Parathyroid adenoma (tissue), 2 donors: ENCODE data around the gene SRC.

ENCODE experiments used
- H2AFZ ChIP-seq: fragments of 300-600 bp; sonication (generic); one replicate; pipeline ENCODE4 v1.7.0; 2017; ENCODE audit warnings: antibody characterized with exemption, mild to moderate bottlenecking
- H3K27ac ChIP-seq: fragments of 300-600 bp; sonication (generic); one replicate; pipeline ENCODE4 v1.7.0; 2017
- H3K27me3 ChIP-seq: fragments of 300-600 bp; sonication (generic); one replicate; pipeline ENCODE4 v1.7.0; 2017; ENCODE audit warnings: low read length; ENCODE audit not compliant: control insufficient read depth, insufficient read depth
- H3K36me3 ChIP-seq: fragments of 300-600 bp; sonication (generic); one replicate; pipeline ENCODE4 v1.7.0; 2017; ENCODE audit warnings: low read length; ENCODE audit not compliant: control insufficient read depth, insufficient read depth
- H3K4me1 ChIP-seq: fragments of 300-600 bp; sonication (generic); one replicate; pipeline ENCODE4 v1.7.0; 2017; ENCODE audit warnings: control low read depth
- H3K4me2 ChIP-seq: fragments of 300-600 bp; sonication (generic); one replicate; pipeline ENCODE4 v1.7.0; 2017; ENCODE audit warnings: low read length
- H3K4me3 ChIP-seq: fragments of 300-600 bp; sonication (generic); one replicate; pipeline ENCODE4 v1.7.0; 2017; ENCODE audit warnings: low read depth, low read length
- H3K79me2 ChIP-seq: fragments of 300-600 bp; sonication (generic); one replicate; pipeline ENCODE4 v1.7.0; 2017; ENCODE audit warnings: control low read depth
- H3K9ac ChIP-seq: fragments of 300-600 bp; sonication (generic); one replicate; pipeline ENCODE4 v1.7.0; 2017; ENCODE audit warnings: mild to moderate bottlenecking
- H3K9me3 ChIP-seq: fragments of 300-600 bp; sonication (generic); one replicate; pipeline ENCODE4 v1.7.0; 2017; ENCODE audit warnings: low read length; ENCODE audit not compliant: control insufficient read depth
- TF ChIP-seq, protein P1 (sequence below): fragments of 300-600 bp; sonication (generic); IDR thresholded peaks from one replicate; pipeline ENCODE4 v1.7.0; 2017; ENCODE audit warnings: antibody characterized with exemption, mild to moderate bottlenecking
- donor health status: primary hyperparathyroidism.

SRC gene

DNA sequence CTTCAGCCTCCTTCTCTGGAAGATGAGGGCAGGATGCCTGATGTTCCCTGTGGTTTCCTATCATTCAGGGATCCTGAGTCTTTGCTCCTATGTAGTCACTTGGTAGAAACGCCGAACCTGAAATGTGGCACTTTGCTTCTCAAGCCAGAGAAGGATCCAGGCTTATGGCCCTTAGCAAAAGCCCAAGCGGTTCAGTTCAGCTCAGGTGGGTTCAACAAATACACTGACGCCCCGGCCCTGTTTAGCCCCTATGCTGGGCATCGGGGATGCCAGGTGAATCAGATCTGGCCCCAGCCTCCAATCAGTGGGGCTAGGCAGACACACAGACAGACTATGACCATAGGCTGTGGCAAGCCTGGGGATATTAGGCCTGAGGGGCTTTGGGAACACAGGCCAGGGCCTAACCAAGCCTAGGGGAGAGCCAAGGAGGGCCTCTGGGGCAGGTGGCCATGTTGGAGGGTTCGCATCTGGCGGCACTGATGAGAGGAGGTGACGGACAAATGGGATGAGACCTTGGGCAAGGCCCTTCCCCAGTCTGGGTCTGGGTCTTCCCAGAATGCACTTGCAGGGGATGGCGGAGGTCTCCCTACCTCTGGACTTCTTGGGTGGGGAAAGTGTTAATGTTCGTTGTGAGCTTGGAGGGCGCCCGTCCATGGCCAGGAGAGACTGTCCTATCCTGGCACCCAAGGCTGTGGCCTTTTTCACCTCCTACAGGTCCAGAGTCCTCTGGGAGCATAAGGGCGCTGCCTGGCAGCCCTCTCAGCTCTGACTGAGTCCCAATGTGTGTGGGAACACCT, 17.6 kb upstream of the SRC start:
- TF ChIP-seq, protein P1, sequence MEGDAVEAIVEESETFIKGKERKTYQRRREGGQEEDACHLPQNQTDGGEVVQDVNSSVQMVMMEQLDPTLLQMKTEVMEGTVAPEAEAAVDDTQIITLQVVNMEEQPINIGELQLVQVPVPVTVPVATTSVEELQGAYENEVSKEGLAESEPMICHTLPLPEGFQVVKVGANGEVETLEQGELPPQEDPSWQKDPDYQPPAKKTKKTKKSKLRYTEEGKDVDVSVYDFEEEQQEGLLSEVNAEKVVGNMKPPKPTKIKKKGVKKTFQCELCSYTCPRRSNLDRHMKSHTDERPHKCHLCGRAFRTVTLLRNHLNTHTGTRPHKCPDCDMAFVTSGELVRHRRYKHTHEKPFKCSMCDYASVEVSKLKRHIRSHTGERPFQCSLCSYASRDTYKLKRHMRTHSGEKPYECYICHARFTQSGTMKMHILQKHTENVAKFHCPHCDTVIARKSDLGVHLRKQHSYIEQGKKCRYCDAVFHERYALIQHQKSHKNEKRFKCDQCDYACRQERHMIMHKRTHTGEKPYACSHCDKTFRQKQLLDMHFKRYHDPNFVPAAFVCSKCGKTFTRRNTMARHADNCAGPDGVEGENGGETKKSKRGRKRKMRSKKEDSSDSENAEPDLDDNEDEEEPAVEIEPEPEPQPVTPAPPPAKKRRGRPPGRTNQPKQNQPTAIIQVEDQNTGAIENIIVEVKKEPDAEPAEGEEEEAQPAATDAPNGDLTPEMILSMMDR = no peak
- Histone ChIP-seq H3K4me2 (no peak overlapping the region), H3K27ac (no peak overlapping the region), H3K9ac (no peak overlapping the region), H3K9me3 (no peaks in the 10 kb centered on the region), H3K36me3 (no peaks in the 10 kb centered on the region), H3K79me2 (no peaks in the 10 kb centered on the region), H3K27me3 (no peaks in the 10 kb centered on the region), H3K4me1 (no peaks in the 10 kb centered on the region), H3K4me3 (no peak overlapping the region), H2AFZ (no peak overlapping the region)

DNA sequence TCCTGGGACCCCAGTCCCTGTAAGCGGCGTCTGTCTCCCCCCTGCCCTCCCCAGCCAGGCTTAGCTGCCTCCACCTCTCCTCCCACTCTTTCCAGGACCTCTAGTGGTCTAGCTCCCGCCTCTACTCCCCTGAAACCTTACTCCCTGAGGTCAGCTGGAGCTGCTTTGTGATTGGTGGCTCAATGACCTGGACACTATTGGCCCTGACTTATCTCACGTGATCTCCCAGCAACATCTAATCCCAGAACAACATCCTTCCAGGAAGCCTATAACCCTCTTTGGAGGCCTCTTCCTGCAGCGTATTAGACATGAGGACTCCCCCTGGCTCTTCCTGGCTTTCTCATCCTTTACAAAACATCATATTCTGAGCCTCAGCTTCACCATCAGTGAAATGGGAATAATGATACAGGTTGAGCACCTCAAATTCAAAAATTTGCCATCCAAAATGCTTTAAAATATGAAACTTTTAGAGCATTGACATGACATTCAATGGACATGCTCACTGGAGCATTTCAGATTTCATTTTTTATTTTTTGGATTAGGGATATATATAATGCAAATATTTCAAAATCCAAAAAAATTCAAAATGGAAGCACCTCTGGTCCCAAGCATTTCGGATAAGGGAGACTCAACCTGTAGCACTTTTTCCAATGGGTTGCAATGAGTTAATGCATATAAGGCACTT, 16.3 kb upstream of the SRC start:
- TF ChIP-seq, protein P1 = no peak
- H3K27ac ChIP-seq = no peak overlapping the region
- no peaks in the 10 kb centered on the region for H3K9me3 ChIP-seq
- no peak overlapping the region for H3K9ac ChIP-seq
- H3K27me3 ChIP-seq = no peaks in the 10 kb centered on the region
- no peaks in the 10 kb centered on the region for H3K79me2 ChIP-seq
- no peaks in the 10 kb centered on the region for H3K36me3 ChIP-seq
- H2AFZ ChIP-seq = no peak overlapping the region
- H3K4me1 ChIP-seq = no peaks in the 10 kb centered on the region
- H3K4me2 ChIP-seq = no peak overlapping the region
- H3K4me3 ChIP-seq = no peak overlapping the region

DNA sequence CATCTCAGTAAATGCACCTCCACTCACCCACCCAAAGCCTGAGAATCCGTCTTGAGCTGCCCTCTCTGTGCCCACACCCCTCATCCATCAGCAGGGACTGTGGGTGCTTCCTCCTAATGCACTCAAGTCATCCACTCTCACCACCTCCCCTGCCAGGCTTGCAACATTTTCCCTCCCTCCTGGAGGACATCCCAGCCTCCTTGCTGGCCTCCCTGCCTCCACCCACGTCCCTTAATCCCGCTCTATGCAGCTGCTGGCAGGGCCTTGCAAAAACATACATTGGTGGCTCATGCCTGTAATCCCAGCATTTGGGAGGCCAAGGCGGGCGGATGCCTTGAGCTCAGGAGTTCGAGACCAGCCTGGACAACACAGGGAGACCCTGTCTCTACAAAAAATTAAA, 15.6 kb upstream of the SRC start:
- Histone ChIP-seq H3K4me1 (no peaks in the 10 kb centered on the region), H3K27me3 (no peaks in the 10 kb centered on the region), H3K4me3 (no peak overlapping the region), H2AFZ (no peak overlapping the region), H3K9ac (no peak overlapping the region), H3K27ac (no peak overlapping the region), H3K4me2 (no peak overlapping the region), H3K9me3 (no peaks in the 10 kb centered on the region), H3K36me3 (no peaks in the 10 kb centered on the region), H3K79me2 (no peaks in the 10 kb centered on the region)
- TF ChIP-seq, protein P1 = no peak

DNA sequence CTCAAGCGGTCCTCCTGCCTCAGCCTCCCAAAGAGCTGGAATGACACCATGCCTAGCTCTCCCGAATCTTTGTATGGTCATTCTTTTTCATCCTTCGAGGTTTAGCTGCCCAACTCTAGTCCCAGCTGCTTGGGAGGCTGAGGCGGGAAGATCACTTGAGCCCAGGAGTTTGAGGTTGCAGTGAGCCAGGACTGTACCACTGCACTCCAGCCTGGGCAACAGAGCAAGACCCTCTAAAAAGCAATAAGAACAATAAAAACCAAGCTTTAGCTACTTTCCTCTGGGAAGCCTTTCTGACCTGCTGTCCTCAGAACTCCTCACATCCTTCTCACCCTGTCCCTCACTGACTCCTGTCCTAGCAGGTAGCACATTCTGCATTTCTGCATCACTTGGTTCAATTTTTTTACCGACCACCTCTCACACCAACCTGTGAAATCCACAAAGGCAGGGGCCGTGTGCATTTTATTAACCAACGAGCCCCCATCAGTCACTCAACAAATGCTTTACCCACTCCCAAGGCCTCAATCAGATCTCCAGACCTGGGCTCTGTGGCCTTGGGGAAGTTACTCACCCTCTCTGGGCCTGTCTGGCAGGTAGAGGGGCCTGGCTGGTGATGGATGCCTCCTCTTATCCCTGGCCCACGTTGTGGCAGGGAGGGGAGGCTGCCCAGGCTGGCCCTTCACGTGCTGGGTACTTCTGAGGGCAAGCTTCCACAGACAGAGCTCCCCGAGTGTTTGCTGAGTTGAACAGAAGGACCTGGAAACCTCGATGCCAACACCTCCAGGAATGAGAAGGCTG, 14.7 kb upstream of the SRC start:
- Histone ChIP-seq H2AFZ (no peak overlapping the region), H3K36me3 (no peaks in the 10 kb centered on the region), H3K27me3 (no peaks in the 10 kb centered on the region), H3K4me2 (no peak overlapping the region), H3K9me3 (no peaks in the 10 kb centered on the region), H3K9ac (no peak overlapping the region), H3K4me3 (no peak overlapping the region), H3K4me1 (peaks cover 6% of the 10 kb centered on the region), H3K79me2 (no peaks in the 10 kb centered on the region), H3K27ac (no peak overlapping the region)
- TF ChIP-seq, protein P1 = no peak
